ENCODE data around the gene CACNA2D3.

The CACNA2D3 gene

GRCh38 chr3:54712539-54712938 lies 590.2 kb downstream of the CACNA2D3 start:
- no peak for DNase-seq

- DNase-seq: no peak
These were observed 590.7 kb downstream of the CACNA2D3 start for GRCh38 chr3:54713031-54713430.

DNA sequence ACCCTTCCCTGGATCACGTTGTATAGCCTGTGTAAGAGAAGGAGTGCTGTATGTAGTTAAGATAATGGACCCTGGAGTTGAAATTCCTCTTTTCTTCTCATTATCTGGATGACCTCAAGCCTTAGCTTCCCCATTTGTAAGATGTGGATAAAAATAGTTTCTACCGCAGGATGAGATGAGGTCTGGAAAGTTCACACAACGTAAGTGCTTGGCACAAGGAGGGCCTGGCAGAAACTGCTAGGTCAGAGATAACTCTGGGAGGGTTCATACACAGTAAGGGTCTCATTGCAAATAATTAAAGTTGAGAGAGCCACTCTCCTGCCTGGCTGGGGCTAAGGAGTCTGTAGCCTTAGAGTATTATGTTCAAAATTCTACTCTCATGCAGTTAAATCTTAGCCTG lies 591.1 kb downstream of the CACNA2D3 start:
- DNase-seq: no peak

DNA sequence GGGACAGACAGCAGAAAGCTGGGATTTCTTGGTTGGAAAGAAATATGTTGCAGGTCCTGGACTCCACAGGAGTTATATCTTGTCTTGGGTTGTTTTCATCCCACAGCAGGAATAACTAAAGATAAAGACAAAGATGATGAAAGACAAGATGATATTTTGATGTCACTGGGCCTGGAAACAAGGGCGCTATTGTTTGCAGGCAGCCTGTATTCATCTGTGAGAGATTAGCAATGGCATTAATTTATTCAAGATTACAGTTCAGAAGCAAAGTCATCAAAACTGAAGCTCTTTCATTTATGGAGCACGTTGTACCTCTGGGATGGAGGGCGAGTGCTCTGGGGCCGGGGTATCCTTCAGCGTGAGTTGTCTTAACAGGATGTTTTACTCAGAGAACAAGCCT lies 591.7 kb downstream of the CACNA2D3 start:
- no peak for DNase-seq

GRCh38 chr3:54717506-54717905 lies 595.2 kb downstream of the CACNA2D3 start:
- DNase-seq: no peak

DNA sequence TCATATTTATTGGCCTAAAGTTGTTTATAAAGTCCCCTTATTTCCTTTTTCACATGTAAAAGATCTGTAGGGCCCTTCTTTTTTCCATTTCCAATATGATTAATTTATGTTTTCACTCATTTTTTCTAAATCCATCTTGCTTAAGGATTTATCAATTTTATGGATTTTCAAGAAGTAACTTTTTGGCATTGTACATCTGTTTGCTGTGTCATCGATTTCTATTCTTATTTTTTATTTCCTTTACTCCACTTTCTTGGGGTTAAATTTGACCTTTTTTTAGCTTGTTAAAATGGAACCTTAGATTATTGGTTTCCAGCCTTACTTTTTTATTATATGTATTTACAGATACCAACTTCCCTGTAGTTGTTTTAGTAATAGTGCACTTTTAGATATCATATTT lies 597.6 kb downstream of the CACNA2D3 start:
- DNase-seq: no peak

DNA sequence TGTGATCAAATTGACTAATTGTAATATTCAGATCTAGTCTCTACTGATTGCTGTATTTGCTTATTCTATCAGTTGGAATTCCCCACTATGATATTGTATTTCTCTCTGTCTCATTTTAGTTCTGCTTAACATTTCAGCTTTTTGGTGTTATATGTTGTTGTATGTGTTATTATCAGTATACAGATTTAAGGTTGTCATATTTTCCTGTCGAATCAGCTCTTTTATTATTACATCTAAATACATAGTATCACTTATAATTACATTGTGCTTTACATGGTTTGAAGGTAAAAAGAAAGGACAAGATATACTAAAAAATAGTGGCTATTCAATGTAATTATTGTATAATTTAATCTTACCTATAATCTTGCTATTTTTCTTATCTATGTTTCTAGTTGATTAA lies 598.3 kb downstream of the CACNA2D3 start:
- no peak for DNase-seq

- DNase-seq: no peak
These were observed 609.5 kb downstream of the CACNA2D3 start for GRCh38 chr3:54731732-54732445.

DNA sequence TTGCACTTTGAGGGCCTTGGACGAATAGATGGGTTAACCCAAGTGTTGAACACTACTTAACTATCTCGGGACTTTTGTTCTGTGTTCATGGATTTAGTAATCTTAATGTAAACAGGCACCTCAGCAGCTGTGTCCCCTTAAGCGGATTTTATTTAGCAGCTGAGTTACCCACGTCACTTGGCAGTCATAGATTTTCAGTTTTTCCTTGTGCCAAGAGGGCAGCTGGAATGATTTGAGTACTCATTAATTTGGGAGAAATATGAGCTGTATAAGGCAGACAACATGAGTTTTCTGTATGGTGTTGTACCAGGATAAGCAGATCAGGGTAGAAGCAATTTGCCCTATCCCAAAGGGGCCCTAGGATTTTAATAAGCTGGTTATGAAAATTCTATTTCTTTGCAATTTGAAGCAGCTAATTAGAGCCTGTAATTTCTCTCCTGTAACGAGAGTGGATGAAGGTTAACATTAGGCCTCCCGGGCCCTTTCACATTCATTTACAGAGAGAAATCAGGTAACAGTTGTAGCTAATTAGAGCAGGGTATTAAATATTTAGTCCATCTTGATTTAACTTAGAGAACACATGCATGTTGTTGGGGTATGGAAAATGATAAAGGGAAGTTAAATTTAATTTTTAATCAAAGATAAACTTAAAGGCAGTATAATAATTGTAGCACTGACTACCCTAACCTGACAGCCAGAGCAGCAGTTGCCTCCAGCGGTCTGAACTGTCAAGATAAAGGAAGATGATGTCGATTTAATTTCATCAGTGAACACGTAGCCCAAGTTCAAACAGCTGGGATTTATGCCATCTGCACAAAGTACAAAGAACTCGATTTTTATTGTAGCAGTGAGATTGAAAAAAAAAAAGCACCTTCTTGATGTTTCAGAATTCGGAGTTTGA lies 611.0 kb downstream of the CACNA2D3 start:
- no peak for DNase-seq

GRCh38 chr3:54736459-54736858 lies 614.1 kb downstream of the CACNA2D3 start:
- no peak for DNase-seq

GRCh38 chr3:54743755-54744154 lies 621.4 kb downstream of the CACNA2D3 start:
- DNase-seq: no peak

- no peak for DNase-seq
These were observed 621.9 kb downstream of the CACNA2D3 start for GRCh38 chr3:54744291-54744690.

- no peak for DNase-seq
These were observed 623.5 kb downstream of the CACNA2D3 start for GRCh38 chr3:54745843-54746242.

GRCh38 chr3:54746722-54747121 lies 624.4 kb downstream of the CACNA2D3 start:
- no peak for DNase-seq

DNA sequence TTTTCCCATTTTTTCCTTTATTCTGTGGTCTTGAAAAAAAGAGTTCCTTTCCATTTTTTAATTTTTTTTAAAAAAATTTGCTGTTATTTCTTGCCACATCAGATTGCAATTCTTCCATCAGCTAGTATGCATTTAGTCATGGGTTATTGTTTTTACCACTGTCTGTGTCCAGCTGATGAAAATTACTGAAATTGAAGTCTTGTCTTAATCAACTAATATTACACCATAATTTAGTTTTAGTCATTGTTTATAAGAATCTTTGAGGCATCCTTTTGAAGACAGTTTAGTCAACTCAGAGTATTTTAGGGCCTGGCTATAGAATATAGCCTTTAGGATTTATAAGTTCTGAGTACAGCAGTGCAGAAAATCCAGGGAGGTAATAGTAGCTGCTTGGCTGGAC lies 633.4 kb downstream of the CACNA2D3 start:
- DNase-seq: no peak

GRCh38 chr3:54756330-54756731 lies 634.0 kb downstream of the CACNA2D3 start:
- no peak for DNase-seq

GRCh38 chr3:54758461-54758860 lies 636.1 kb downstream of the CACNA2D3 start:
- no peak for DNase-seq

DNA sequence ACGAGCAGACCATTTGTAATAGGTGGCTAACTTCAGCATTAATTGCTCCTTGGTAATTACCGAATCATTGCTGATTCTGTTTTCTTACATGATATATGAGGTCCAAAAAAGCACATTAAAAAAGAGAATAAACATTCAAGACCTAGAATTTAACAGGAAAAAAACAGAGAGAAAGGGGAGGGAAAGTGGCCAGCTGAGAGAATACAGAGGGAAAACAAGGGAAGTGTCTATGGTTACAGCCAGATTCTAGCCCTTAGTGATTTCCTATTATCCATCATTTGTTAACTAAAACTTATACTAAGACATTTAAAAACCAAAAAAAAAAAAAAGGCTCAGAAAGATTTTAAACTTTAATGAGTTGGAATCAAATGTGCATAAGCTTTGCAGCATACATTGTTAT lies 636.8 kb downstream of the CACNA2D3 start:
- no peak for DNase-seq

DNA sequence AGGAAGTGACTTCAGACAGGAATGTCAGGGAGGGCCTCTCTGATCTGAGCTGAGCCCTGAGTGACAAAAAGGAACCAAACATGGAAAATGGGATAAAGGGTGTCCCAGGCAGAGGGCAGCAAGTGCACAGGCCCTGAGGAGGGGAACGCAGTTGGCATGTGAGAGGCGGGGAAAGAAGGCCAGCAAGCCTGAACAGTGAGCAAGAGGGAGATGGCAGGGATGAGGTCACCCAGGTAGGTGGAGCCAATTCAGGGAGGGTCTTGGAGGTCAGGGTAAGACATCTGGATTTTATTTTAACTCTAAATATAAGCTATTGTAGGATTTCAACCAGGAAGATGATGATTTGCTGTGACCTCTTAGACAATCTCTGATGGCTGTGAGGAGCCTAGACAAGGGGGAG lies 637.8 kb downstream of the CACNA2D3 start:
- no peak for DNase-seq

DNA sequence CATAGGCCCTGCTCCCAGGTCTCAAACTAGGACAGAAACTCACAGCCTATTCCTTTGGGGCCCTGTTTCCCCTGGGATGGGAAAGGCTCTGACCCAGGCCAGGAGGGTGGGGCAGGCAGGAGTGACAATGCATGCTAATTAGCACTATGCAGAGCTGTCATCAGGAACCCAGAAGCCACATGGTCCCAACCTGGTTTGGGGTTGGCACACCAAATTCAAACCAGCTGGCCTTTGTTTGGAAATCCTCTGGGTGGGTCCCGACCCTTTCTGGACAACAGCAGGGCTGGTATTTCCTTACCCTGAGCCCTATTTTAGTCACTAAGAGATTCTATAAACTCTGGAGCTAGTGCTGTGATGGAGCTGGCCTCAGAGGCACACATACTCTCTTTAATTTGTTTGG lies 639.3 kb downstream of the CACNA2D3 start:
- DNase-seq: no peak

DNA sequence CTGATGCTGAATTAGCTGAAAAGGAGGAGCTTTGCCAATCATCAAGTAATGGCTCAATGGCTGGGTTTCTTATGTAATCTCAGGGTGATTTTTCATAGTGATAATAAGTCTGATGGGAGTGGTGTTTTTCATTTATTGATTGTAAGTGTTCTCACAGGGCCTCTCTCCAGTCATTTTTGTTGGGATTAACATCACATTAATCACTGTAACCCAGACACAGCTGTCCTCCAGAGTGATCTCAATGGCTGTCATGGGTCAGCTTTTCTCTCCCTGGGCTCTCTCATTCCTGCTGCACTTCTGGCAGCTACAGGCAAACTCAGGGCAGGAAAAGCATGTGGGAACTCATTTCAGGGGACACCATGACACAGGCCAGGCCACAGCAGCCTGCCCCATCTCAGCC lies 642.6 kb downstream of the CACNA2D3 start:
- DNase-seq: no peak

GRCh38 chr3:54771050-54771449 lies 648.7 kb downstream of the CACNA2D3 start:
- DNase-seq: no peak

- DNase-seq: no peak
These were observed 649.7 kb downstream of the CACNA2D3 start for GRCh38 chr3:54772051-54772450.

GRCh38 chr3:54772746-54773145 lies 650.4 kb downstream of the CACNA2D3 start:
- DNase-seq: no peak
